K562 (cell line): ENCODE measurements around the gene MED15. TPM values are rescaled to one million over a fixed set of nuclear protein-coding genes. Genes with fewer than 3 reads are reported as not detected.

Source experiments
- ELF2 ChIP-seq: fragments of 250-450 bp; sonication (Bioruptor Pico); IDR thresholded peaks from 2 replicates; pipeline ENCODE4 v1.5.0; 2021; ENCODE audit warnings: mild to moderate bottlenecking
- EP300 ChIP-seq: IDR thresholded peaks from 2 replicates; pipeline ENCODE4 v1.6.1; 2012; ENCODE audit warnings: low read length, improper control_type of control experiment
- ETV1 ChIP-seq: fragments of 450-650 bp; conservative IDR thresholded peaks from 2 replicates; pipeline ENCODE4 v1.6.1; 2016; ENCODE audit warnings: missing genetic modification characterization, control low read depth, low read depth, missing compliant biosample characterization
- FOXA3 ChIP-seq, 2 experiments: fragments of 450-650 bp in 1 of 2; sonication (generic) in 1 of 2; formaldehyde crosslinking; IDR thresholded peaks in 1 of 2; conservative IDR thresholded peaks in 1 of 2; 2 replicates each; pipeline versions ENCODE4 v1.4.0 to v1.8.0; 2020 to 2022; ENCODE audit warnings: mild to moderate bottlenecking in 2 of 2, missing genetic modification reagents in 1 of 2
- HDAC1 ChIP-seq, 2 experiments: fragments of 450-650 bp; IDR thresholded peaks; 2 replicates each; pipeline ENCODE4 v1.6.1; 2016 to 2017; ENCODE audit warnings: inconsistent platforms in 1 of 2, mild to moderate bottlenecking in 1 of 2, moderate library complexity in 1 of 2
- HDAC8 ChIP-seq: fragments of 450-650 bp; IDR thresholded peaks from 2 replicates; pipeline ENCODE4 v1.6.1; 2016; ENCODE audit warnings: mild to moderate bottlenecking, missing genetic modification characterization, moderate library complexity, missing compliant biosample characterization
- MCM5 ChIP-seq: fragments of 450-650 bp; IDR thresholded peaks from 2 replicates; pipeline ENCODE4 v1.6.1; 2016; ENCODE audit warnings: low read depth
- RAD51 ChIP-seq: fragments of 450-650 bp; IDR thresholded peaks from 2 replicates; pipeline ENCODE4 v1.7.1; 2016; ENCODE audit warnings: low read depth, mild to moderate bottlenecking, borderline replicate concordance
- RB1 ChIP-seq: fragments of 450-650 bp; IDR thresholded peaks from 2 replicates; pipeline ENCODE4 v1.6.1; 2017; ENCODE audit warnings: low read depth, mild to moderate bottlenecking
- RBM39 ChIP-seq: fragments of 200-400 bp; formaldehyde crosslinking; optimal IDR thresholded peaks from 2 replicates; pipeline ENCODE3; 2018; ENCODE audit warnings: low read depth, low read length
- SPI1 ChIP-seq: IDR thresholded peaks from 2 replicates; pipeline ENCODE4 v1.6.1; 2011; ENCODE audit warnings: low read depth, low read length, control low read depth, borderline replicate concordance
- TARDBP ChIP-seq: fragments of 450-650 bp; IDR thresholded peaks from 2 replicates; pipeline ENCODE4 v1.6.1; 2016
- TEAD4 ChIP-seq, 2 experiments: sonication (generic) in 1 of 2; formaldehyde crosslinking in 1 of 2; IDR thresholded peaks; 2 replicates each; pipeline versions ENCODE4 v1.6.1 to v1.8.0; 2012 to 2022; ENCODE audit warnings: borderline replicate concordance in 1 of 2, inconsistent platforms in 1 of 2, low read length in 1 of 2, mild to moderate bottlenecking in 1 of 2, missing genetic modification reagents in 1 of 2
- TFAM ChIP-seq: fragments of 250-450 bp; sonication (Bioruptor Pico); conservative IDR thresholded peaks from 2 replicates; pipeline ENCODE4 v1.5.0; 2021; ENCODE audit warnings: mild to moderate bottlenecking, moderate library complexity
- ZNF124 ChIP-seq: sonication (generic); formaldehyde crosslinking; IDR thresholded peaks from 2 replicates; pipeline ENCODE4 v1.8.1; 2022; ENCODE audit warnings: missing genetic modification reagents
- ZNF133 ChIP-seq: fragments of 250-450 bp; sonication (Bioruptor Pico); IDR thresholded peaks from 2 replicates; pipeline ENCODE4 v1.4.0; 2020; ENCODE audit warnings: mild to moderate bottlenecking
- polyA plus RNA-seq, 8 experiments: library from polyadenylated mRNA; depleted of rRNA in 4 of 8; stranded (reverse) in 5 of 8; unstranded in 3 of 8; fragments of >200 nt; fragmentation: Nextera tagmentation in 2 of 8; fragmentation: Illumina TruSeq in 1 of 8; extraction: Ambion mirVana in 2 of 8; extraction: Trizol in 1 of 8; gene quantifications; 2 replicates each; pipeline versions ENCODE4 v1.2.1 to v1.2.3, GENCODE V29; 2011 to 2014; ENCODE audit warnings: inconsistent platforms in 1 of 8, missing spikeins in 1 of 8
- total RNA-seq, 7 experiments: library from RNA; depleted of rRNA in 6 of 7; stranded (reverse); fragments of >200 nt in 6 of 7; fragmentation: Illumina TruSeq in 2 of 7; extraction: Trizol in 2 of 7; gene quantifications; 2 replicates each; pipeline versions ENCODE4 v1.2.1 to v1.2.3, GENCODE V29; 2011 to 2021; ENCODE audit warnings: low replicate concordance in 1 of 7
- TF ChIP-seq, protein P1 (sequence below): fragments of 450-650 bp; formaldehyde crosslinking; IDR thresholded peaks from 2 replicates; pipeline ENCODE4 v1.4.0; 2022; ENCODE audit warnings: missing genetic modification characterization
- TF ChIP-seq, protein P2 (sequence below): fragments of 450-650 bp; IDR thresholded peaks from 2 replicates; pipeline ENCODE4 v1.6.1; 2014; ENCODE audit warnings: low read depth, mild to moderate bottlenecking, moderate library complexity, borderline replicate concordance
- TF ChIP-seq, protein P3 (sequence below), 2 experiments: fragments of 150-350 bp in 1 of 2; IDR thresholded peaks; 2 replicates each; pipeline ENCODE4 v1.6.1; 2012 to 2016; ENCODE audit warnings: low read depth in 2 of 2, low read length in 2 of 2, mild to moderate bottlenecking in 1 of 2, moderate library complexity in 1 of 2
- TF ChIP-seq, protein P4 (sequence below): fragments of 250-450 bp; sonication (Bioruptor Pico); IDR thresholded peaks from 2 replicates; pipeline ENCODE4 v1.8.0; 2021; ENCODE audit warnings: mild to moderate bottlenecking, moderate library complexity

Gene MED15
- total and polyA plus RNA-seq, 9 of the 15 experiments (the other 6 are each of a cell fraction or from before 2014, with no cell fraction given) = 4.0 to 271 (median 60.1) TPM

DNA sequence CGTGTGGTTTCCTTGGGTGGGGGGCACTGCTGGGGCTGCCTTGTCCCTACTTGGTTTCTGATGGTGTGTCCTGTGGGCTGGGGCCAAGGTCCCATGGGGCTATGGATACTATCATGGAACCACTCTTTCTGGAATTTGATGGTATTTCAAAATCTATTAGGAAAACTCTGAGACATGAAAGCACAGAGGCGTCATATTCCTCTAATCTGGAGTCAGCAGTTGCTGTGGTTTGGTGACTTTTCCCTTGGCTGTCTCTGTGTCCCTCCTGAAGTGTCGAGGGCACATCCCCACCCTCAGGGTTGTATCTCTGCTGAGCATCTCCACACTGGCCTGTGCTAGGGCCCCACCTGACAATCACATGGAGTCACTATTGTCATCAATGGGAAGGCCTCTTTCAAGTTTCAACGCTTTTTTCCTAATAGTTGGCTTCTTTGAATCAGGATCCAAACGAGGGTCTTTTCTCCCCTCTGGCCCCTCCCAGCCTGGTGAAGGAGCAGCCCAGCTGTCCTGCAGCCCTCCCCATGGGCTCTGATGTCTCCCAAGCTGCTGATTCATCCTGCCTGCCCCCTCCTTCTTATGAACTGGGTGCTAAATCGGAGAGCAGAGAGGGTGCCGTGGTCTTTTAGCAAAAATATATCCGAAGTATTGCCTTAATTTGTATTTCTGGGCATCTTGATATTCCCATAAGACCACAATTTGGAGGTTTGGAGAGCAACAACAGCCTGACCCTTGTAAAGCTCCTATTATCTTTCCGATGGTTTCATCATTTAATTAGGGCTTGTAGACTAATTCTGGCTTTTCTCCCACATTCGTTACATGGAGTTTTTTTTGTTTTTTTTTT lies 38.5 kb downstream of the MED15 start (continued):
- TF ChIP-seq ETV1 (peak; percentile 95), RBM39 (no peak), EP300 (peak; percentile 55), ZNF133 (CRISPR knock-in tag) (peak; percentile 98), RAD51 (no peak), TARDBP (no peak), HDAC1 (IDR thresholded peaks at IDR 0.05) (no peak), HDAC8 (tag) (peak; percentile 100), ZNF124 (CRISPR knock-in tag) (no peak), TEAD4 (IDR thresholded peaks at IDR 0.05; ENCODE audit: low read length) (peak; percentile 56; the same call in 1 of the 2 replicates), TEAD4 (CRISPR knock-in tag; IDR thresholded peaks at IDR 0.05; ENCODE audit: borderline replicate concordance) (no peak), ELF2 (CRISPR knock-in tag) (peak; percentile 85), MCM5 (no peak), TFAM (CRISPR knock-in tag) (no peak), RB1 (no peak), FOXA3 (CRISPR knock-in tag; conservative IDR thresholded peaks at IDR 0.05 in 1 of 2, IDR thresholded peaks at IDR 0.05 in 1 of 2) (peak in 1 of 2 experiments; percentile 21; a peak in 1 of 4 replicates), SPI1 (no peak)
- TF ChIP-seq, protein P1, sequence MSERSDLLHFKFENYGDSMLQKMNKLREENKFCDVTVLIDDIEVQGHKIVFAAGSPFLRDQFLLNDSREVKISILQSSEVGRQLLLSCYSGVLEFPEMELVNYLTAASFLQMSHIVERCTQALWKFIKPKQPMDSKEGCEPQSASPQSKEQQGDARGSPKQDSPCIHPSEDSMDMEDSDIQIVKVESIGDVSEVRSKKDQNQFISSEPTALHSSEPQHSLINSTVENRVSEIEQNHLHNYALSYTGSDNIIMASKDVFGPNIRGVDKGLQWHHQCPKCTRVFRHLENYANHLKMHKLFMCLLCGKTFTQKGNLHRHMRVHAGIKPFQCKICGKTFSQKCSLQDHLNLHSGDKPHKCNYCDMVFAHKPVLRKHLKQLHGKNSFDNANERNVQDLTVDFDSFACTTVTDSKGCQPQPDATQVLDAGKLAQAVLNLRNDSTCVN (CRISPR knock-in tag) = peak; percentile 99
- TF ChIP-seq, protein P2, sequence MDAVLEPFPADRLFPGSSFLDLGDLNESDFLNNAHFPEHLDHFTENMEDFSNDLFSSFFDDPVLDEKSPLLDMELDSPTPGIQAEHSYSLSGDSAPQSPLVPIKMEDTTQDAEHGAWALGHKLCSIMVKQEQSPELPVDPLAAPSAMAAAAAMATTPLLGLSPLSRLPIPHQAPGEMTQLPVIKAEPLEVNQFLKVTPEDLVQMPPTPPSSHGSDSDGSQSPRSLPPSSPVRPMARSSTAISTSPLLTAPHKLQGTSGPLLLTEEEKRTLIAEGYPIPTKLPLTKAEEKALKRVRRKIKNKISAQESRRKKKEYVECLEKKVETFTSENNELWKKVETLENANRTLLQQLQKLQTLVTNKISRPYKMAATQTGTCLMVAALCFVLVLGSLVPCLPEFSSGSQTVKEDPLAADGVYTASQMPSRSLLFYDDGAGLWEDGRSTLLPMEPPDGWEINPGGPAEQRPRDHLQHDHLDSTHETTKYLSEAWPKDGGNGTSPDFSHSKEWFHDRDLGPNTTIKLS = no peak
- TF ChIP-seq, protein P3, sequence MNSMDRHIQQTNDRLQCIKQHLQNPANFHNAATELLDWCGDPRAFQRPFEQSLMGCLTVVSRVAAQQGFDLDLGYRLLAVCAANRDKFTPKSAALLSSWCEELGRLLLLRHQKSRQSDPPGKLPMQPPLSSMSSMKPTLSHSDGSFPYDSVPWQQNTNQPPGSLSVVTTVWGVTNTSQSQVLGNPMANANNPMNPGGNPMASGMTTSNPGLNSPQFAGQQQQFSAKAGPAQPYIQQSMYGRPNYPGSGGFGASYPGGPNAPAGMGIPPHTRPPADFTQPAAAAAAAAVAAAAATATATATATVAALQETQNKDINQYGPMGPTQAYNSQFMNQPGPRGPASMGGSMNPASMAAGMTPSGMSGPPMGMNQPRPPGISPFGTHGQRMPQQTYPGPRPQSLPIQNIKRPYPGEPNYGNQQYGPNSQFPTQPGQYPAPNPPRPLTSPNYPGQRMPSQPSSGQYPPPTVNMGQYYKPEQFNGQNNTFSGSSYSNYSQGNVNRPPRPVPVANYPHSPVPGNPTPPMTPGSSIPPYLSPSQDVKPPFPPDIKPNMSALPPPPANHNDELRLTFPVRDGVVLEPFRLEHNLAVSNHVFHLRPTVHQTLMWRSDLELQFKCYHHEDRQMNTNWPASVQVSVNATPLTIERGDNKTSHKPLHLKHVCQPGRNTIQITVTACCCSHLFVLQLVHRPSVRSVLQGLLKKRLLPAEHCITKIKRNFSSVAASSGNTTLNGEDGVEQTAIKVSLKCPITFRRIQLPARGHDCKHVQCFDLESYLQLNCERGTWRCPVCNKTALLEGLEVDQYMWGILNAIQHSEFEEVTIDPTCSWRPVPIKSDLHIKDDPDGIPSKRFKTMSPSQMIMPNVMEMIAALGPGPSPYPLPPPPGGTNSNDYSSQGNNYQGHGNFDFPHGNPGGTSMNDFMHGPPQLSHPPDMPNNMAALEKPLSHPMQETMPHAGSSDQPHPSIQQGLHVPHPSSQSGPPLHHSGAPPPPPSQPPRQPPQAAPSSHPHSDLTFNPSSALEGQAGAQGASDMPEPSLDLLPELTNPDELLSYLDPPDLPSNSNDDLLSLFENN (IDR thresholded peaks at IDR 0.05; ENCODE audit: low read depth in 2 of 2, low read length in 2 of 2) = peak in 1 of 2 experiments; percentile 23; a peak in 2 of 4 replicates
- TF ChIP-seq, protein P4, sequence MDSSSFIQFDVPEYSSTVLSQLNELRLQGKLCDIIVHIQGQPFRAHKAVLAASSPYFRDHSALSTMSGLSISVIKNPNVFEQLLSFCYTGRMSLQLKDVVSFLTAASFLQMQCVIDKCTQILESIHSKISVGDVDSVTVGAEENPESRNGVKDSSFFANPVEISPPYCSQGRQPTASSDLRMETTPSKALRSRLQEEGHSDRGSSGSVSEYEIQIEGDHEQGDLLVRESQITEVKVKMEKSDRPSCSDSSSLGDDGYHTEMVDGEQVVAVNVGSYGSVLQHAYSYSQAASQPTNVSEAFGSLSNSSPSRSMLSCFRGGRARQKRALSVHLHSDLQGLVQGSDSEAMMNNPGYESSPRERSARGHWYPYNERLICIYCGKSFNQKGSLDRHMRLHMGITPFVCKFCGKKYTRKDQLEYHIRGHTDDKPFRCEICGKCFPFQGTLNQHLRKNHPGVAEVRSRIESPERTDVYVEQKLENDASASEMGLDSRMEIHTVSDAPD (CRISPR knock-in tag) = peak; percentile 97
